ENCODE measurements around the gene HSPD1.
A peak's percentile ranks its signal among the peaks of the same experiment; 100 is the strongest.
"Not testable (repeated sequence)": the region's sequence is repeated elsewhere in the genome, so short reads cannot be mapped to it uniquely, and the experiment has no call there.

Gene HSPD1

DNA sequence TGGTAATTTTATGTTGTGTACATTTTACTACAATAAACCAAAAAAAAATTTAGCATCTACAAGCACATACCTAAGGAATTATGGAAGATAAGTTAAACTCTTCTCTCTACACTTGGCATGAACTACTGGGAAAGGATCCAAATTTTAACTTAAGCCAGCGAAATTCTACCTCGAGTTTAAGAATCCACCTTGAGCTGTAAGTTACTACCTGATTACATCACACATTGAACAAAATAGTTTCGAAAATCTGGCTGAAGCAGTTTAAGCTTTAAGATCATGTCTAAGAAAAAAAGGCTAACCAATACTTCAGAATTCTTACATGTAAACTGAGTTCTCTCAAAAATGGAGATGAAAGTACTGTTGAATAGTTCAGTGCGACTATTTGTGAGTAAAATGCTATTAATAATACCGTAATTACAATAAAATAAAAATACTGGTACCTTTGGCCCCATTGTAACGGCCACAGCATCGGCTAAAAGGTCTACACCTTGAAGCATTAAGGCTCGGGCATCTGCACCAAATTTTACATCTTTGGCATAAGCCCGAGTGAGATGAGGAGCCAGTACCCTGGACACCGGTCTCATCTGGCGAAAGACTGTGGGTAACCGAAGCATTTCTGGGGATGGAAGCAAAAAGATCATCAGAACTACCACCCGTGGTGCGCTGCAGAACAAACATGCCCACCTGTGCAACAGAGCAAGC lies 1.3 kb downstream of the HSPD1 start:
- DNase-seq (ENCODE audit: low read depth) = peak; percentile 16
- peak overlapping the region; percentile 85 for H3K4me3 ChIP-seq (ENCODE audit: low read length)
- TF ChIP-seq, protein P1, sequence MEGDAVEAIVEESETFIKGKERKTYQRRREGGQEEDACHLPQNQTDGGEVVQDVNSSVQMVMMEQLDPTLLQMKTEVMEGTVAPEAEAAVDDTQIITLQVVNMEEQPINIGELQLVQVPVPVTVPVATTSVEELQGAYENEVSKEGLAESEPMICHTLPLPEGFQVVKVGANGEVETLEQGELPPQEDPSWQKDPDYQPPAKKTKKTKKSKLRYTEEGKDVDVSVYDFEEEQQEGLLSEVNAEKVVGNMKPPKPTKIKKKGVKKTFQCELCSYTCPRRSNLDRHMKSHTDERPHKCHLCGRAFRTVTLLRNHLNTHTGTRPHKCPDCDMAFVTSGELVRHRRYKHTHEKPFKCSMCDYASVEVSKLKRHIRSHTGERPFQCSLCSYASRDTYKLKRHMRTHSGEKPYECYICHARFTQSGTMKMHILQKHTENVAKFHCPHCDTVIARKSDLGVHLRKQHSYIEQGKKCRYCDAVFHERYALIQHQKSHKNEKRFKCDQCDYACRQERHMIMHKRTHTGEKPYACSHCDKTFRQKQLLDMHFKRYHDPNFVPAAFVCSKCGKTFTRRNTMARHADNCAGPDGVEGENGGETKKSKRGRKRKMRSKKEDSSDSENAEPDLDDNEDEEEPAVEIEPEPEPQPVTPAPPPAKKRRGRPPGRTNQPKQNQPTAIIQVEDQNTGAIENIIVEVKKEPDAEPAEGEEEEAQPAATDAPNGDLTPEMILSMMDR (IDR thresholded peaks at IDR 0.05; ENCODE audit: insufficient read depth, low read depth, low read length, missing control alignments) = no peak

- peak overlapping the region; percentile 85 for H3K4me3 ChIP-seq (ENCODE audit: low read length)
Observed at GRCh38 chr2:197497326-197497725, 2.3 kb downstream of the HSPD1 start.

GRCh38 chr2:197496695-197497094 lies 2.9 kb downstream of the HSPD1 start:
- peak overlapping the region; percentile 1 for H3K4me3 ChIP-seq (ENCODE audit: low read length)
- DNase-seq (ENCODE audit: low read depth) = no peak
- TF ChIP-seq, protein P1 (IDR thresholded peaks at IDR 0.05; ENCODE audit: insufficient read depth, low read depth, low read length, missing control alignments) = no peak

More at GRCh38 chr2:197497326-197497725, 2.3 kb downstream of the HSPD1 start:
- TF ChIP-seq, protein P1 (IDR thresholded peaks at IDR 0.05; ENCODE audit: insufficient read depth, low read depth, low read length, missing control alignments) = no peak
- DNase-seq (ENCODE audit: low read depth) = peak; percentile 15

GRCh38 chr2:197495433-197496134 lies 4.1 kb downstream of the HSPD1 start:
- TF ChIP-seq, protein P1 (IDR thresholded peaks at IDR 0.05; ENCODE audit: insufficient read depth, low read depth, low read length, missing control alignments) = no peak
- no peak overlapping the region for H3K4me3 ChIP-seq (ENCODE audit: low read length)
- DNase-seq (ENCODE audit: low read depth) = no peak

- TF ChIP-seq, protein P1 (IDR thresholded peaks at IDR 0.05; ENCODE audit: insufficient read depth, low read depth, low read length, missing control alignments) = no peak
- no peak overlapping the region for H3K4me3 ChIP-seq (ENCODE audit: low read length)
Observed at GRCh38 chr2:197487385-197487784, 12.3 kb downstream of the HSPD1 start.

DNA sequence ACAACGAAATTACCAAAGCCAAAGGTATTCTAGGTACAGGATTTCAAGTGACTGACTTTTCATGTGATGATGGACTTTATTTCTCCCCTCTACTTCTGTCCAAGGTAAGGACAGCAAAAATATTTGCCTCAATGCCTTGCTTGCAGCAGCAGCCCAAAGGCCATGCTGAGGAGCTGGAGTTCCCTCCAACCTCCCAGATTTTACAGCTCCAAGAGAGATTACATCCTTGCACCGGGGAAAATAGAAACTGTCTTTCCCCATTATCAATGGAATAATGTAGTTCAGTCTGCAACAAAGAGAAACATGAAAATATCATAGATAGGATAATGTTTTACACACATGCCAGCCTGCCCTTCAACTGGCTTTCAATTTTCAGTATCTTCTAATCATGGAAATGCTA lies 13.5 kb downstream of the HSPD1 start:
- TF ChIP-seq, protein P1 (IDR thresholded peaks at IDR 0.05; ENCODE audit: insufficient read depth, low read depth, low read length, missing control alignments) = no peak
- H3K4me3 ChIP-seq (ENCODE audit: low read length) = no peak overlapping the region

More at GRCh38 chr2:197487385-197487784, 12.3 kb downstream of the HSPD1 start:
- no peak for DNase-seq (ENCODE audit: low read depth)

DNA sequence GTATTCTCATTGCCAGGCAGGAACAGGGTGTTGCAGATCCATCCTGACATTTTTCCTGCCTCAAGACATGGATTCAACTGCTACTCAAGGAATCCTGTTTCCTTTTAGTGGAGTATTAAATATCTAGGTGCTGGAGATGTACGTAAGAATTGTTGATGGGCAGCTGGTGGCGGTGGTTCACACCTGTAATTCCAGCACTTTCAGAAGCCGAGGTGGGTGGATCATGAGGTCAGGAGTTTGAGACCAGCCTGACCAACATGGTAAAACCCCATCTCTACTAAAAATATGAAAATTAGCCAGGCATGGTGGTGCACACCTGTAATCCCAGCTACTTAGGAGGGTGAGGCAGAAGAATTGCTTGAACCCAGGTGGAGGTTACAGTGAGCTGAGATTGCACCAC lies 15.4 kb downstream of the HSPD1 start:
- DNase-seq (ENCODE audit: low read depth); H3K4me3 ChIP-seq (ENCODE audit: low read length): not testable (repeated sequence)

More for the DNA sequence above, 13.5 kb downstream of the HSPD1 start:
- no peak for DNase-seq (ENCODE audit: low read depth)

Data from epithelial cell of esophagus (primary cell).